ENCODE data around the gene CFAP157. TPM values are rescaled to one million over a fixed set of nuclear protein-coding genes. Genes with fewer than 3 reads are reported as not detected.

CFAP157 gene
- total and polyA plus RNA-seq, 2 of the 13 experiments (the other 11 are each of a cell fraction or from before 2014, with no cell fraction given) = 0.07 TPM; not detected in 1

GRCh38 chr9:127734747-127735529 lies 28.1 kb downstream of the CFAP157 start, which contains the start of gene TOR2A (continued):
- no peak for TF ChIP-seq ZBTB40 (IDR thresholded peaks at IDR 0.05)
- TF ChIP-seq ZBTB40 (CRISPR knock-in tag; IDR thresholded peaks at IDR 0.05) = no peak; the same call in 1 of the 2 replicates
- no peak for TF ChIP-seq HOXA7 (CRISPR knock-in tag; IDR thresholded peaks at IDR 0.05)
- TF ChIP-seq HNF4A (CRISPR knock-in tag; IDR thresholded peaks at IDR 0.05) = no peak
- no peak; the same call in 1 of the 2 replicates for TF ChIP-seq ZNF563 (CRISPR knock-in tag; IDR thresholded peaks at IDR 0.05)
- TF ChIP-seq GMEB2 (CRISPR knock-in tag; IDR thresholded peaks at IDR 0.05; ENCODE audit: low read depth) = 0 out of 2 replicates have a peak, but pooled peaks have one; percentile 24
- TF ChIP-seq SNAPC2 (CRISPR knock-in tag; IDR thresholded peaks at IDR 0.05) = no peak
- TF ChIP-seq PTBP1 (IDR thresholded peaks at IDR 0.05; ENCODE audit: low read depth, low read length, poor library complexity, severe bottlenecking) = no peak
- TF ChIP-seq ZNF337 (CRISPR knock-in tag; IDR thresholded peaks at IDR 0.05; ENCODE audit: borderline replicate concordance, low read depth) = no peak; the same call in 1 of the 2 replicates
- peak; percentile 99 for TF ChIP-seq CTCF (CRISPR knock-in tag; IDR thresholded peaks at IDR 0.05)
- peak; percentile 95; the same call in 1 of the 2 replicates for TF ChIP-seq PAX8 (CRISPR knock-in tag; IDR thresholded peaks at IDR 0.05; ENCODE audit: borderline replicate concordance)
